GM12878 (cell line): Measurements from ENCODE around the gene FAM171A1. TPM values are rescaled to one million over a fixed set of nuclear protein-coding genes. Genes with fewer than 3 reads are reported as not detected.

Experiments
- ATAC-seq: fragments of 200-7000 bp; cut with Tn5 transposase; 3 replicates; pipeline ENCODE4 v1.9.1; 2020; ENCODE audit warnings: mild to moderate bottlenecking, moderate library complexity
- BruUV-seq: library from RNA; stranded (reverse); fragments of 400-500 nt; replicated peaks from 2 replicates; lab custom pipeline; 2021; lab: Mats Ljungman, UMichigan
- CTCF ChIA-PET: fragments of 300-600 bp; sonication (Branson Sonifier 250); formaldehyde crosslinking; extraction: SDS; loops from one replicate; lab custom pipeline; 2021; ENCODE audit warnings: inconsistent platforms; lab: Yijun Ruan, JAX
- POLR2A ChIA-PET: fragments of 350-600 bp; formaldehyde crosslinking; extraction: SDS; loops from one replicate; lab custom pipeline; 2021; ENCODE audit warnings: inconsistent platforms; lab: Charles Lee
- RAD21 ChIA-PET: fragments of 300-600 bp; sonication (Branson Sonifier 250); formaldehyde crosslinking; loops from one replicate; lab custom pipeline; 2023; ENCODE audit warnings: antibody characterized with exemption; ENCODE audit not compliant: unreplicated experiment; lab: Charles Lee
- SMC1A ChIA-PET: fragments of 300-600 bp; sonication (Branson Sonifier 250); formaldehyde crosslinking; loops from one replicate; lab custom pipeline; 2023; ENCODE audit not compliant: unreplicated experiment, uncharacterized antibody; lab: Charles Lee
- DNase-seq: peaks from one replicate; pipeline ENCODE4 v3.0.0-alpha.2; 2011; ENCODE audit warnings: low read depth, low spot score
- FAIRE-seq: peaks from 3 replicates; lab custom pipeline; 2011; peaks lifted over from hg19 to GRCh38; lab: Jason Lieb, UNC
- H2AFZ ChIP-seq: 2 replicates; pipeline ENCODE4 v1.6.0; 2011; ENCODE audit warnings: low read depth, low read length, control low read depth; ENCODE audit not compliant: control insufficient read depth
- H3K27ac ChIP-seq: 2 replicates; pipeline ENCODE4 v1.5.1; 2011; ENCODE audit warnings: control low read depth; ENCODE audit not compliant: control insufficient read depth, insufficient read depth
- H3K27me3 ChIP-seq, 2 experiments: replicated peaks in 1 of 2; 2 replicates each; pipeline versions ENCODE4 v1.6.0 to v1.6.1; 2011; ENCODE audit warnings: low read length in 1 of 2; ENCODE audit not compliant: control insufficient read depth in 2 of 2, insufficient read depth in 2 of 2
- H3K36me3 ChIP-seq, 2 experiments: 2 replicates each; pipeline ENCODE4 v1.5.1; 2011; ENCODE audit warnings: low read length in 1 of 2; ENCODE audit not compliant: control insufficient read depth in 2 of 2, insufficient read depth in 2 of 2
- H3K4me1 ChIP-seq: 2 replicates; pipeline ENCODE4 v1.6.1; 2011; ENCODE audit warnings: mild to moderate bottlenecking, low read length, moderate library complexity, mixed read lengths; ENCODE audit not compliant: control insufficient read depth, insufficient read depth
- H3K4me2 ChIP-seq: 2 replicates; pipeline ENCODE4 v1.6.0; 2011; ENCODE audit warnings: control low read depth; ENCODE audit not compliant: control insufficient read depth, insufficient read depth
- H3K4me3 ChIP-seq: fragments of 200-600 bp; sonication (generic); 2 replicates; pipeline ENCODE4 v1.5.1; 2016
- H3K79me2 ChIP-seq: 2 replicates; pipeline ENCODE4 v1.6.0; 2011; ENCODE audit warnings: low read length; ENCODE audit not compliant: control insufficient read depth, insufficient read depth
- H3K9ac ChIP-seq: 2 replicates; pipeline ENCODE4 v1.8.0; 2011; ENCODE audit warnings: low read length, control low read depth, mixed read lengths; ENCODE audit not compliant: control insufficient read depth, insufficient read depth
- H3K9me3 ChIP-seq: replicated peaks from 3 replicates; pipeline ENCODE4 v1.5.1; 2011; ENCODE audit warnings: mild to moderate bottlenecking, low read length; ENCODE audit not compliant: control insufficient read depth, insufficient read depth
- H4K20me1 ChIP-seq: 2 replicates; pipeline ENCODE4 v1.6.0; 2011; ENCODE audit not compliant: control insufficient read depth, insufficient read depth
- E2F8 ChIP-seq: fragments of 450-650 bp; IDR thresholded peaks from 2 replicates; pipeline ENCODE4 v1.6.1; 2018; ENCODE audit warnings: mild to moderate bottlenecking, low read depth, moderate library complexity; ENCODE audit not compliant: partially characterized antibody
- EGR1 ChIP-seq, 2 experiments: IDR thresholded peaks; 1 replicate in 1 of 2; 2 replicates in 1 of 2; pipeline ENCODE4 v1.6.1; 2011 to 2012; ENCODE audit warnings: low read depth in 2 of 2, low read length in 2 of 2, borderline replicate concordance in 1 of 2, mild to moderate bottlenecking in 1 of 2, moderate library complexity in 1 of 2
- PKNOX1 ChIP-seq: fragments of 450-650 bp; IDR thresholded peaks from 2 replicates; pipeline ENCODE4 v1.6.1; 2016; ENCODE audit warnings: mild to moderate bottlenecking
- RAD21 ChIP-seq: IDR thresholded peaks from 2 replicates; pipeline ENCODE4 v1.6.1; 2011; ENCODE audit warnings: mild to moderate bottlenecking, low read depth, low read length, moderate library complexity; ENCODE audit not compliant: insufficient read depth
- RBBP5 ChIP-seq: fragments of 200-600 bp; sonication (generic); conservative IDR thresholded peaks from 2 replicates; pipeline ENCODE4 v1.6.1; 2016
- WGBS: methylation state at CpG from one replicate; pipeline ENCODE4 v1.1.6; 2016; ENCODE audit warnings: low lambda C conversion rate; ENCODE audit not compliant: insufficient replicate concordance, insufficient coverage; ENCODE audit errors: missing lambda C conversion rate; 5-methylcytosine and 5-hydroxymethylcytosine counted together
- in situ Hi-C: fragments of 300-500 bp; cut with MboI; formaldehyde crosslinking; loops from 9 replicates; pipeline ENCODE4 v1.14.3; 2018; ENCODE audit warnings: mixed read lengths
- intact Hi-C: fragments of 100-400 bp; cut with micrococcal nuclease; formaldehyde crosslinking; loops from one replicate; pipeline ENCODE4 v1.14.2; 2022; ENCODE audit not compliant: unreplicated experiment
- polyA plus RNA-seq, 11 experiments: library from polyadenylated mRNA; depleted of rRNA in 4 of 11; unstranded in 6 of 11; stranded (reverse) in 5 of 11; fragments of >200 nt; fragmentation: Nextera tagmentation in 4 of 11; fragmentation: Illumina TruSeq in 1 of 11; extraction: Ambion mirVana in 4 of 11; extraction: Trizol in 1 of 11; gene quantifications; 1 replicate in 1 of 11; 2 replicates in 10 of 11; pipeline versions ENCODE4 v1.2.1 to v1.2.3, GENCODE V29; 2011 to 2016; ENCODE audit warnings: inconsistent platforms in 2 of 11, missing spikeins in 2 of 11, low read depth in 1 of 11
- total RNA-seq, 4 experiments: library from RNA; depleted of rRNA in 3 of 4; stranded (reverse); fragments of >200 nt in 3 of 4; fragmentation: Illumina TruSeq in 1 of 4; extraction: Trizol in 1 of 4; gene quantifications; 2 replicates each; pipeline versions ENCODE4 v1.2.1 to v1.2.3, GENCODE V29; 2013 to 2021

Gene FAM171A1
- total and polyA plus RNA-seq, 10 of the 15 experiments (the other 5 are each of a cell fraction or from before 2014, with no cell fraction given): 0.05 to 0.28 (median 0.10) TPM; not detected in 1

GRCh38 chr10:15220445-15220844, 150.6 kb downstream of the FAM171A1 start:
- TF ChIP-seq RAD21: no peak
- TF ChIP-seq EGR1 (IDR thresholded peaks at IDR 0.05; ENCODE audit: borderline replicate concordance in 1 of 2, low read depth in 2 of 2, low read length in 2 of 2): peak in 1 of 2 experiments; percentile 27; a peak in 1 of 3 replicates
- DNase-seq: no peak
- Histone ChIP-seq H3K27me3 (no peaks in the 10 kb centered on the region), H3K36me3 (no peaks in the 10 kb centered on the region), H2AFZ (no peak overlapping the region), H3K9me3 (no peaks in the 10 kb centered on the region), H3K9ac (no peak overlapping the region), H3K4me3 (no peak overlapping the region), H3K4me2 (no peak overlapping the region), H3K4me1 (no peaks in the 10 kb centered on the region), H3K79me2 (no peaks in the 10 kb centered on the region), H4K20me1 (no peaks in the 10 kb centered on the region), H3K27ac (no peak overlapping the region)
- no TSS peak for BruUV-seq
- intact Hi-C loops: no loop called here
- RAD21 ChIA-PET: no interaction called here
- 63% methylated on average over 3 of the region's 3 CpGs for WGBS
- FAIRE-seq: no peak
- CTCF ChIA-PET: no interaction called here
- SMC1A ChIA-PET: no interaction called here
- POLR2A ChIA-PET: no interaction called here
- ATAC-seq: no peak
- in situ Hi-C loops: no loop called here

GRCh38 chr10:15216700-15217099, 154.4 kb downstream of the FAM171A1 start:
- intact Hi-C loops (no loop called here), in situ Hi-C loops (no loop called here)
- TF ChIP-seq PKNOX1: peak; percentile 58
- TF ChIP-seq RBBP5: no peak
- no peak for TF ChIP-seq E2F8
- ChIA-PET CTCF (no interaction called here), POLR2A (no interaction called here), SMC1A (no interaction called here), RAD21 (interaction anchor here (0.7 kb wide), 1 partner anchor 62 kb away, joined by 3 read pairs; no protein-coding TSS in a partner anchor)
- 45% methylated on average over 6 of the region's 6 CpGs for WGBS
- ATAC-seq (no peak), FAIRE-seq (no peak), DNase-seq (no peak)
- Histone ChIP-seq H3K36me3 (no peaks in the 10 kb centered on the region), H4K20me1 (no peaks in the 10 kb centered on the region), H3K9me3 (no peaks in the 10 kb centered on the region), H3K4me2 (no peak overlapping the region), H2AFZ (no peak overlapping the region), H3K4me3 (no peak overlapping the region), H3K4me1 (no peaks in the 10 kb centered on the region), H3K27me3 (no peaks in the 10 kb centered on the region), H3K79me2 (no peaks in the 10 kb centered on the region), H3K27ac (no peak overlapping the region), H3K9ac (no peak overlapping the region)
- BruUV-seq: no TSS peak
